ENCODE measurements around the gene KIF13A.
"Not testable (repeated sequence)": the region's sequence is repeated elsewhere in the genome, so short reads cannot be mapped to it uniquely, and the experiment has no call there.

Gene KIF13A

GRCh38 chr6:17740559-17741220 lies 246.7 kb downstream of the KIF13A start:
- TF ChIP-seq CTCF (IDR thresholded peaks at IDR 0.05; ENCODE audit: low read depth, low read length) = no peak

GRCh38 chr6:17737704-17738252 lies 249.7 kb downstream of the KIF13A start:
- TF ChIP-seq CTCF (IDR thresholded peaks at IDR 0.05; ENCODE audit: low read depth, low read length) = no peak
- H3K4me3 ChIP-seq (ENCODE audit: low read depth, low read length) = no peak overlapping the region

More at GRCh38 chr6:17740559-17741220, 246.7 kb downstream of the KIF13A start:
- no peak overlapping the region for H3K4me3 ChIP-seq (ENCODE audit: low read depth, low read length)

GRCh38 chr6:17735311-17735710 lies 252.1 kb downstream of the KIF13A start:
- H3K4me3 ChIP-seq (ENCODE audit: low read depth, low read length) = not testable (repeated sequence)

GRCh38 chr6:17730078-17730704 lies 257.2 kb downstream of the KIF13A start:
- TF ChIP-seq CTCF (IDR thresholded peaks at IDR 0.05; ENCODE audit: low read depth, low read length) = no peak

GRCh38 chr6:17729223-17730077 lies 258.0 kb downstream of the KIF13A start:
- H3K4me3 ChIP-seq (ENCODE audit: low read depth, low read length) = no peak overlapping the region
- TF ChIP-seq CTCF (IDR thresholded peaks at IDR 0.05; ENCODE audit: low read depth, low read length) = no peak

More at GRCh38 chr6:17730078-17730704, 257.2 kb downstream of the KIF13A start:
- H3K4me3 ChIP-seq (ENCODE audit: low read depth, low read length) = no peak overlapping the region

- TF ChIP-seq CTCF (IDR thresholded peaks at IDR 0.05; ENCODE audit: low read depth, low read length) = no peak
- no peak overlapping the region for H3K4me3 ChIP-seq (ENCODE audit: low read depth, low read length)
Measured at GRCh38 chr6:17728551-17729222, 258.7 kb downstream of the KIF13A start.

GRCh38 chr6:17725083-17725482 lies 262.4 kb downstream of the KIF13A start:
- TF ChIP-seq CTCF (IDR thresholded peaks at IDR 0.05; ENCODE audit: low read depth, low read length) = no peak
- H3K4me3 ChIP-seq (ENCODE audit: low read depth, low read length) = no peak overlapping the region

Measured in WI38 (cell line).